IPS-NIHi11 (cell line): ENCODE results near the gene PDLIM3.

Source experiments
- DNase-seq: peaks from one replicate; pipeline ENCODE4 v3.0.0; 2012; ENCODE audit warnings: mixed read lengths, low spot score

PDLIM3 gene

DNA sequence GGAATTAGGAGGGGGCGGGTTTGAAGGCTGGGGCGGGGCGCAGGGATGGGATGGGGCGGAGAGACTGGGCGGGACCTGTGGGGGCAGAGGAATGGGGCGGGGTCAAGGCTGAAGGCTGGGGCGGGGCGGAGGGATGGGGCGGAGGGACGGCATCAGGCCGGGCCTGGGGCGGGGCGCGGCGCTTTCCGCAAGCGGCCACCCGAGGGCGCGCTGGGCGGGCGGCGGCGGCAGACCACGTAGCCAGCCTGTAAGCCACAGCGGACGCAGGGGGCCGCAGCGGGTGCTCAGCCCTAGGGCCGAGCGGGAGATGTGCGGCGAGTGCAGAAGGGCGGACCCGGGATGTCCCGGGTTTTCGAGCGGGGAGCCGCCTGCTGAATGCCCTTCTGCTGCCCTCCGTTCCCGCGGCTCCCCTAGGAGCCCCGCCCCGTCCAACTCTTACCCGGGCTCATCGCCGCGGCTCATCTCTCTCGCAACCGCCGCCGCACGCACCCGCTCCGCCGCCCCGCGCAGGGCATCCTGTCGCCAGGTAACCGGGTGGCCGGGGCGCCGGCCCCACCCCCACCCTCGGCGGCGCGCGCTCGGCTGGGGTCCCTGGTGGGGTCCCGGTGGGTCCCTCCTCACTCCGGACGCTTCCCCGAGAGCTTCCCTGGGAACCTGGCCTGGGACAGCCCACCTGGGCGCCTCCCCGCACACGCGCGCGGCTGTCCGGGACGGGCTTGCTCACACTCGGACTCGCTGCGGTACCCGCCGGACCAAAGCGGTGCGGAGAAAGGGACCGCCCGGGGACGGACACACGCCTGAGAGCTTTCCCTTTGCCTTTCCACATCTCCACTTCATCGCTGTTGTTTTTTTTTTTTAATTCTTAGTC lies 63.8 kb downstream of the PDLIM3 start, which contains the start of gene CCDC110:
Gene CCDC110 (minus strand): TSS at position 499 of the 868 bp plus-strand sequence. CDS start 50 bp downstream, at position 449.
- peak; percentile 99 for DNase-seq

DNA sequence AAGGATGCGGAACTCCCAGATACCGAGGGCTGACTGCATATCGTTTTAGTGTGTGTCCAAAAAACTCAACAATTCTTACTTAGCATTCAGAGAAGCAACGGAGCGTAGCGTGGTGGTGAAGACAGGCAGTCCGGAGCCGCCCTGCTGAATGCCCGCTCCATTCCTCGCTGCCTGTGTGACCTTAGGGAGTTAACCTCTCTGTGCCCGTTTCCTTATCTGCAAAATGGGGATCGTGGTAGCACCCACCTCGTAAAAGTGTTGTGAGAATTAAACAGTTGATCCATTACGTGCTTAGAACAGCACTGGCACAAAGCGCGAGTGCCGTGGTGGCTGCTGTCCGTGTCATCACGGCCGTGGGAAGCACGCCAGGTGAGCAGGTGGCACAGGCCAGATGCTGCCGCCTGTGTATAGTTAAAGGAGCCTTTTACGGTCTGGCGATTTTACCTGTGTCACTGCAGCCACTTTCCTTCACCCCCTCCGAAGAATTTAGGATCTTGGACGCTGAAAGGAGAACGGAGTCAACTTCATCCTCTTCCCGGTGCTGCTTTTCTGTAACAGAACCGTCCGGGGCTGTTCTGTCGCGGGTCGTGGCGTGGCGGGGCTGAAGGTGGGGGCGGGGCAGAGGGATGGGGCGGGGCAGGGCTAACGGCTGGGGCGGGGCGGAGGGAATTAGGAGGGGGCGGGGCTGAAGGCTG lies 64.7 kb downstream of the PDLIM3 start:
- no peak for DNase-seq

- DNase-seq = no peak
Measured at GRCh38 chr4:185469580-185470154, 65.6 kb downstream of the PDLIM3 start.

DNA sequence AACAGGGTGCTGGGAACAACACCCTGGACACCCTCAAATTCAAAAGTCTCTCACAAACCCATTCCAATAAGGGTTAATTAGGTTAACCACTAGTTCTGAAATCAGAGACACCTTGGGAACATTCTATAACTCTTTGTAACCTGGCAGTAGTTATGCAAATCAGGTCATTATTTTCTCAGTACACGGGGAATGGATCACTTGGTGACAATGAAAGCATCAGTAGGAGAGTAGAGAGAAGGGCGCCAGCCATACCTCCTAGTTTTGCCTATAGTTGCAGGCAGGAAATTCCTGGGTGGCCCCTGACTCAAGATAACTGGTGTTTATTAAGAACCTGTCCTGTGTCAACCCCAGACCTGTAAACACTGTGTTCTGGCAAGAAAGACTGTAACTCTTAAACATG lies 66.3 kb downstream of the PDLIM3 start:
- DNase-seq = no peak

GRCh38 chr4:185467991-185468390 lies 67.3 kb downstream of the PDLIM3 start:
- no peak for DNase-seq

DNA sequence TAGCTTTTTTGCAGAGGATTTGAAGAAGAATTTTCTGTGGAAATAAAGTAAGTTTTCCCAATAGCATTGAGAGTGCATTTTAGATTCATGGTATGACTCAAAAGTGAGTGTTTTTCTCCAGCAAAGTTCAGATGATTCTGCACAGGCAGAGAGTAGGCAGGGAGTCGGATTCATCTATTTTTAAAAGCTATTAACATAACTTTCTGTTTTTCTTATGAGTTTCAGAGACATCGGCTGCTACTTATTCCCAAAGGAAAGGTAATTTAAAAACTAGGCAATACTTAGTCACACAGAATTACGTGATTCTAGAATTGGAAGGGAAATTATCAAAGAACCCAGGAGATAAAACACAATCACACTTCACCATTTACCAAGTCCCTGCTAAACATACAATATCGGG lies 68.2 kb downstream of the PDLIM3 start:
- no peak for DNase-seq

DNA sequence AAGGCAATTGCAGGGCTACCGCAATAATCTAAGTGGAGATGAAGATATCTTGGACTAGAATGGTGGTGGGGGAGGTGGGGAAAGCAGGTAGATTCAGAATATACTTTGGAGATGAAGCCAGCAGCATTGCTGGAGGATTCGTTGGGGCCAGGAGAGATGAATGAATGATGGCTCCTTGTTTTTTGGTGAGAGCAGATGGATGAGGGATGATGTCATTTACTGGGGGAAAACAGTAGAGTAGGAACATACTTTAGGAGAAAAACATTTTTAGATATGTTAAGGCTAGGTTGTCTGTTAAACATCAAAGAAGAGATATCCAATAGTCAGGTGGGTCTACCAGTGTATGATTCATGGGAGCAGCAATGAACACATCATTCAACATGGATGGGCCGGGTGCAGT lies 69.6 kb downstream of the PDLIM3 start:
- DNase-seq = no peak

GRCh38 chr4:185464887-185465286 lies 70.4 kb downstream of the PDLIM3 start:
- DNase-seq = no peak

DNA sequence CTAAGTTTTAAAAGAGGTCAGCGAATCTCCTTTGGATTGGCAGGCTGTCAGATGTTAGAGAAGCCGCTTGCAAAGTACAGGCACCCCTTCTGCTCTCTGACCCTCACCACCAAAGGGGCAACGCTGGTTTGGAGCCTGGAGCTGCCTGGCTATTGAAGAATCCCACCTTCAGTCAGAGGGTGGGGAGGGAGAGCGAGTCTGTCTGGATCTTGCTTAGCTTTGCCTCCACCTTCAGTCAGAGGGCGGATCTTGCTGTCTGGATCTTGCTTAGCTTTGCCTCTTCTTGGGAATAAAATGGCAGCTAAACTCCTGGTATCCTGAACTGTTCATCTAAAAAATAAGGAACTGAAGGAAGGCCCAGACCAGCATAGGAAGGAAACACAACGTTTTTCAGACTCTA lies 71.1 kb downstream of the PDLIM3 start:
- DNase-seq = peak; percentile 47

DNA sequence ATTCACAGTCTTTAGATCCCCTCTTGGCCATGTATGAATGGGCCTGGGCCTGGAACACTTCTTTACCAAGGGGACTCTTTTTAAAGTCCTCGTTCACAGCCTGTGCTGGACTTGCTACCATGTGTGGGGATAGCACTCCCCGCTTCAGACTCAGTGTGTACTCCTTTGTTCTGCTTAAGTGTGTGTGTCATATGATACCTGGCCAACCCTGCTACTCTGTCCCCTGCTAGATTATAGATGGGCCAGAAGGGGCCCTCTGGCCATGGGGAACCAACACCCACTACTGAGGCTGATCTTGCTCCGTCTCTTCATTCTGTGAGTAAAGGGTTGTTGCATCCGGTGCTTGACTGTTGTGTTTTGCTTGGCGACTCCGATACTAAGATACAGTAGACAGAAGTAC lies 71.8 kb downstream of the PDLIM3 start:
- no peak for DNase-seq

GRCh38 chr4:185461565-185461964 lies 73.7 kb downstream of the PDLIM3 start:
- DNase-seq = no peak

GRCh38 chr4:185457136-185457535 lies 78.2 kb downstream of the PDLIM3 start:
- peak; percentile 17 for DNase-seq

DNA sequence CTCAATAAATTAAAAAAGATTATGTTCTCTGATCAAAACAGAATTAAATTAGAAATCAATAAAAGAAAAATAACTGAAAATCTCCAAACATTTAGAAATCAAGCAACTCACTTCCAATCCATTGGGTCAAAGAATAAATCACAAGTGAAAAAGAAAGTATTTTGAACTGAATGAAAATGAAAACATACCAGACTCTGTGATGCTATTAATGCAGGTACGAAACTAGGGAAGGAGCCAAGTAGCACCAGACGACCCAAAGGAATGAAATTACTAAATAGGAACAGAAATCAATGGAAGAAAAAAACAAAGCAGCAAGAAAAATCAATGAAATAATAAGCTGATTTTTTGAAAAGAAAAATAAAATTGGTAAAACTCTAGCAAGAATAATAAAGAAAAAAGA lies 79.2 kb downstream of the PDLIM3 start:
- no peak for DNase-seq
